OCI-LY3 (cell line): Measurements from ENCODE around the gene LCN1.

Experiments
- H2AFZ ChIP-seq: fragments of 200-600, 300-600 bp; shearing (Covaris generic); 2 replicates; pipeline ENCODE4 v1.6.0; 2014; ENCODE audit warnings: antibody characterized with exemption, low read depth, low read length
- H3K27ac ChIP-seq: fragments of 200-600, 300-600 bp; sonication (generic); 2 replicates; pipeline ENCODE4 v1.5.1; 2014; ENCODE audit warnings: mild to moderate bottlenecking, low read length, moderate library complexity, mixed read lengths
- H3K27me3 ChIP-seq: fragments of 200-600, 300-600 bp; sonication (generic); 2 replicates; pipeline ENCODE4 v1.6.1; 2014; ENCODE audit warnings: low read depth, low read length, mixed read lengths
- H3K36me3 ChIP-seq: fragments of 200-600, 300-600 bp; sonication (generic); replicated peaks from 2 replicates; pipeline ENCODE3; 2014; ENCODE audit warnings: low read depth, low read length, mixed read lengths
- H3K4me1 ChIP-seq: fragments of 300-600, 200-600 bp; sonication (generic); 2 replicates; pipeline ENCODE4 v1.6.1; 2014; ENCODE audit warnings: low read length, mixed read lengths
- H3K4me2 ChIP-seq: fragments of 200-600, 300-600 bp; sonication (generic); 2 replicates; pipeline ENCODE4 v1.6.1; 2014; ENCODE audit warnings: low read length, mixed read lengths
- H3K4me3 ChIP-seq: fragments of 300-600, 200-600 bp; sonication (generic); 2 replicates; pipeline ENCODE4 v1.5.1; 2014; ENCODE audit warnings: antibody characterized with exemption, mild to moderate bottlenecking, low read length, moderate library complexity
- H3K79me2 ChIP-seq: fragments of 300-600, 200-600 bp; shearing (Covaris generic); 2 replicates; pipeline ENCODE4 v1.6.1; 2014; ENCODE audit warnings: mild to moderate bottlenecking, low read length, mixed read lengths
- H3K9ac ChIP-seq: fragments of 300-600, 200-600 bp; shearing (Covaris generic); 2 replicates; pipeline ENCODE4 v1.6.0; 2014; ENCODE audit warnings: mild to moderate bottlenecking, low read length, moderate library complexity
- H3K9me3 ChIP-seq: fragments of 200-600, 300-600 bp; shearing (Covaris generic); 2 replicates; pipeline ENCODE4 v1.6.1; 2014; ENCODE audit warnings: low read length, mixed read lengths; ENCODE audit not compliant: insufficient read depth
- H4K20me1 ChIP-seq: fragments of 200-600, 300-600 bp; sonication (generic); 2 replicates; pipeline ENCODE4 v1.6.1; 2016; ENCODE audit warnings: low read length, mixed read lengths; ENCODE audit not compliant: insufficient read depth
- CTCF ChIP-seq: fragments of 200-600, 300-600 bp; sonication (generic); IDR thresholded peaks from 2 replicates; pipeline ENCODE4 v1.5.1; 2014; ENCODE audit warnings: antibody characterized with exemption, low read length, low read depth
- EZH2phosphoT487 ChIP-seq: fragments of 200-600 bp; shearing (Covaris generic); IDR thresholded peaks from 2 replicates; pipeline ENCODE4 v1.6.1; 2018; ENCODE audit warnings: antibody characterized with exemption, mixed run types, low read depth

Gene LCN1

GRCh38 chr9:135562235-135562745 lies 41.0 kb downstream of the LCN1 start:
- no peak overlapping the region for H3K4me2 ChIP-seq
- no peak for TF ChIP-seq EZH2phosphoT487
- no peak for TF ChIP-seq CTCF
- no peak overlapping the region for H3K27ac ChIP-seq
- no peaks in the 10 kb centered on the region for H3K27me3 ChIP-seq
- no peak overlapping the region for H2AFZ ChIP-seq
- no peaks in the 10 kb centered on the region for H3K79me2 ChIP-seq
- H3K9ac ChIP-seq = no peak overlapping the region
- no peaks in the 10 kb centered on the region for H4K20me1 ChIP-seq
- no peaks in the 10 kb centered on the region for H3K9me3 ChIP-seq
- no peaks in the 10 kb centered on the region for H3K4me1 ChIP-seq
- no peaks in the 10 kb centered on the region for H3K36me3 ChIP-seq
- no peak overlapping the region for H3K4me3 ChIP-seq

GRCh38 chr9:135563039-135563476 lies 41.8 kb downstream of the LCN1 start:
- H3K9me3 ChIP-seq = no peaks in the 10 kb centered on the region
- no peak overlapping the region for H3K4me2 ChIP-seq
- TF ChIP-seq EZH2phosphoT487 = no peak
- TF ChIP-seq CTCF = no peak
- no peaks in the 10 kb centered on the region for H4K20me1 ChIP-seq
- H3K9ac ChIP-seq = no peak overlapping the region
- H3K79me2 ChIP-seq = no peaks in the 10 kb centered on the region
- H3K27me3 ChIP-seq = no peaks in the 10 kb centered on the region
- no peaks in the 10 kb centered on the region for H3K4me1 ChIP-seq
- no peak overlapping the region for H3K4me3 ChIP-seq
- H3K27ac ChIP-seq = no peak overlapping the region
- no peaks in the 10 kb centered on the region for H3K36me3 ChIP-seq
- no peak overlapping the region for H2AFZ ChIP-seq

GRCh38 chr9:135563858-135564257 lies 42.6 kb downstream of the LCN1 start:
- no peak overlapping the region for H3K4me2 ChIP-seq

GRCh38 chr9:135565141-135565628 lies 43.9 kb downstream of the LCN1 start:
- H3K27me3 ChIP-seq = peaks cover 10% of the 10 kb centered on the region; the same call in 1 of the 2 replicates
- H3K79me2 ChIP-seq = no peaks in the 10 kb centered on the region
- no peak overlapping the region for H3K9ac ChIP-seq
- no peaks in the 10 kb centered on the region for H4K20me1 ChIP-seq
- H3K4me3 ChIP-seq = no peak overlapping the region
- H3K9me3 ChIP-seq = no peaks in the 10 kb centered on the region
- no peaks in the 10 kb centered on the region for H3K4me1 ChIP-seq
- no peak overlapping the region for H3K4me2 ChIP-seq
- no peak for TF ChIP-seq EZH2phosphoT487
- no peak for TF ChIP-seq CTCF
- H2AFZ ChIP-seq = no peak overlapping the region
- H3K27ac ChIP-seq = no peak overlapping the region
- H3K36me3 ChIP-seq = no peaks in the 10 kb centered on the region

More at GRCh38 chr9:135563858-135564257, 42.6 kb downstream of the LCN1 start:
- Histone ChIP-seq H3K79me2 (no peaks in the 10 kb centered on the region), H3K9me3 (no peaks in the 10 kb centered on the region), H3K36me3 (no peaks in the 10 kb centered on the region), H3K27ac (no peak overlapping the region), H3K4me1 (no peaks in the 10 kb centered on the region), H4K20me1 (no peaks in the 10 kb centered on the region), H3K27me3 (peaks cover 2% of the 10 kb centered on the region; the same call in 1 of the 2 replicates), H3K4me3 (no peak overlapping the region), H2AFZ (no peak overlapping the region), H3K9ac (no peak overlapping the region)
- TF ChIP-seq EZH2phosphoT487 (no peak), CTCF (no peak)
